Cardiac muscle cell (in vitro differentiated cells and primary cell): Measurements from ENCODE around the gene TMED6. TPM values are rescaled to one million over a fixed set of nuclear protein-coding genes. Genes with fewer than 3 reads are reported as not detected.

ENCODE experiments used
- DNase-seq, 2 donors: peaks; one replicate each; pipeline versions ENCODE4 v3.0.0 to v3.0.0-alpha.2; 2010 to 2017; ENCODE audit warnings: low read depth in 1 of 2, low spot score in 1 of 2
- H3K27ac ChIP-seq: fragments of 200-600 bp; sonication (generic); 2 replicates; pipeline ENCODE4 v1.5.1; 2016
- H3K27me3 ChIP-seq: fragments of 200-600 bp; sonication (generic); 2 replicates; pipeline ENCODE4 v1.6.0; 2016; ENCODE audit warnings: control low read depth
- H3K36me3 ChIP-seq: fragments of 200-600 bp; sonication (generic); 2 replicates; pipeline ENCODE4 v1.5.1; 2016; ENCODE audit warnings: control low read depth
- H3K4me1 ChIP-seq: fragments of 200-600 bp; sonication (generic); 2 replicates; pipeline ENCODE4 v1.8.1; 2017; ENCODE audit warnings: low read depth, mild to moderate bottlenecking, mixed run types
- H3K4me3 ChIP-seq: fragments of 200-600 bp; sonication (generic); 2 replicates; pipeline ENCODE4 v1.5.1; 2016; ENCODE audit warnings: mild to moderate bottlenecking
- H3K9me3 ChIP-seq: fragments of 200-600 bp; sonication (generic); 2 replicates; pipeline ENCODE4 v1.5.1; 2017; ENCODE audit warnings: low read depth, mild to moderate bottlenecking, control low read depth
- polyA plus RNA-seq: library from polyadenylated mRNA; unstranded; fragments of >200 nt; fragmentation: Nextera tagmentation; extraction: Ambion mirVana; gene quantifications from 2 replicates; pipeline ENCODE4 v1.2.1, GENCODE V29; 2016
- total RNA-seq: library from RNA; depleted of rRNA; stranded (reverse); fragments of >200 nt; gene quantifications from 2 replicates; pipeline ENCODE4 v1.2.3, GENCODE V29; 2016
- TF ChIP-seq, protein P1 (sequence below): IDR thresholded peaks from 2 replicates; pipeline ENCODE4 v1.5.1; 2012; ENCODE audit warnings: low read depth, mild to moderate bottlenecking, low read length

TMED6 gene
- total and polyA plus RNA-seq, 2 experiments from 2014 or later, result 0.69 to 0.95 TPM

DNA sequence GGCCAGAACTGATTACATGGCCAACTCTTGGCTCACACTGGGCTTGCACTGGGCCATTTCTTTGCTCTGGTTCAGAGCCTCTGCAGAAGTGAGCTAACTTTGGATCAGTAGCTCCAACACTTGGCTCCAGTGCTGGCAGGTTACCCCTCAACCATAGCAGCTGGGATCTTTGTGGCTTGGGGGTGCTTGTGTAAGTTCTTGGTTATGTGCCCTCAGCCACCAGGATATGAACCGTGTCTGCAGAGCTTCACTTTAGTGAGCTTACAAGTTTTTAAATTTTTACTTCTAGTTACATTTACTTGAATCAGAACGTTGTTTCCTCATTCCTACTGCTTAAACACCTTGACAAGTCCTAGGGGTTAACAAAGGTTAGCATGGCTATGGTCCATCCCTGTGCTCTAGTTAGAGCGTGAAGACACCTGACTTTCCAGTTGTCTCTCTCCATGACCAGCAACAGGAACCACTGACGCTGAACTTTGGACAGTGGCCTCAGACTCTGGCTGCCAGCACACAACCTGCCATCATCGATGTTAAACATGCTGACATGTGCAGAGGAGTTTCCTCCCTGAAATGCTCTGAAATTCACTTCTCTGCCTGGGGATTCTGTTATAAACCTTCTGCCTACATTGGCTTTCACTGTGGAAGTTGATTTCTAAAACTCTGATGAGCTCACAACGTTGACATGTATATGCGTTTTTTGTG is 25.3 kb downstream of the TMED6 start:
- no peaks in the 10 kb centered on the region for H3K27me3 ChIP-seq
- TF ChIP-seq, protein P1, sequence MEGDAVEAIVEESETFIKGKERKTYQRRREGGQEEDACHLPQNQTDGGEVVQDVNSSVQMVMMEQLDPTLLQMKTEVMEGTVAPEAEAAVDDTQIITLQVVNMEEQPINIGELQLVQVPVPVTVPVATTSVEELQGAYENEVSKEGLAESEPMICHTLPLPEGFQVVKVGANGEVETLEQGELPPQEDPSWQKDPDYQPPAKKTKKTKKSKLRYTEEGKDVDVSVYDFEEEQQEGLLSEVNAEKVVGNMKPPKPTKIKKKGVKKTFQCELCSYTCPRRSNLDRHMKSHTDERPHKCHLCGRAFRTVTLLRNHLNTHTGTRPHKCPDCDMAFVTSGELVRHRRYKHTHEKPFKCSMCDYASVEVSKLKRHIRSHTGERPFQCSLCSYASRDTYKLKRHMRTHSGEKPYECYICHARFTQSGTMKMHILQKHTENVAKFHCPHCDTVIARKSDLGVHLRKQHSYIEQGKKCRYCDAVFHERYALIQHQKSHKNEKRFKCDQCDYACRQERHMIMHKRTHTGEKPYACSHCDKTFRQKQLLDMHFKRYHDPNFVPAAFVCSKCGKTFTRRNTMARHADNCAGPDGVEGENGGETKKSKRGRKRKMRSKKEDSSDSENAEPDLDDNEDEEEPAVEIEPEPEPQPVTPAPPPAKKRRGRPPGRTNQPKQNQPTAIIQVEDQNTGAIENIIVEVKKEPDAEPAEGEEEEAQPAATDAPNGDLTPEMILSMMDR, result no peak
- peaks cover 32% of the 10 kb centered on the region for H3K36me3 ChIP-seq
- DNase-seq, result no peak
- H3K4me1 ChIP-seq, result no peaks in the 10 kb centered on the region
- H3K27ac ChIP-seq, result no peak overlapping the region
- no peaks in the 10 kb centered on the region for H3K9me3 ChIP-seq
- no peak overlapping the region for H3K4me3 ChIP-seq

DNA sequence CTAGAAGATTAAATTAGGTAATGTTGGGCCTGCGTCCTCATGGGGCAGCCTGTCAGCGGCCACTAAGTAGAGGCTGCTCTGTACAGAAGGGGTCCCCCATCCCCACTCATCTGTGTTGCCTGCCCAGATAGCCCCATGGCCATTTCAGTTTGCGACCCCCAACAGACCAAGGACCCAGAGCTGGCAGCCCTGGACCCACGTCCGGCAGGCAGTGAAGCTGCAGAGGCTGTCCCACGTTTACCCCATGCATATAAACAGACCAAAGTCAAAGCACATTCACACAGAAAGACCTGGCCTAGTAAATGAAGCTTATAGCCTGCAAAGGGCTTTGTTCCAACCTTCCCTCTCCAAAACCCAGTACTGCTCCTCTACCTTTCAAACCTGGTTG is 25.8 kb downstream of the TMED6 start:
- no peak overlapping the region for H3K27ac ChIP-seq
- H3K4me3 ChIP-seq, result no peak overlapping the region
- no peaks in the 10 kb centered on the region for H3K4me1 ChIP-seq
- no peaks in the 10 kb centered on the region for H3K27me3 ChIP-seq
- TF ChIP-seq, protein P1, result no peak
- no peak for DNase-seq
- H3K9me3 ChIP-seq, result no peaks in the 10 kb centered on the region
- peaks cover 37% of the 10 kb centered on the region for H3K36me3 ChIP-seq

DNA sequence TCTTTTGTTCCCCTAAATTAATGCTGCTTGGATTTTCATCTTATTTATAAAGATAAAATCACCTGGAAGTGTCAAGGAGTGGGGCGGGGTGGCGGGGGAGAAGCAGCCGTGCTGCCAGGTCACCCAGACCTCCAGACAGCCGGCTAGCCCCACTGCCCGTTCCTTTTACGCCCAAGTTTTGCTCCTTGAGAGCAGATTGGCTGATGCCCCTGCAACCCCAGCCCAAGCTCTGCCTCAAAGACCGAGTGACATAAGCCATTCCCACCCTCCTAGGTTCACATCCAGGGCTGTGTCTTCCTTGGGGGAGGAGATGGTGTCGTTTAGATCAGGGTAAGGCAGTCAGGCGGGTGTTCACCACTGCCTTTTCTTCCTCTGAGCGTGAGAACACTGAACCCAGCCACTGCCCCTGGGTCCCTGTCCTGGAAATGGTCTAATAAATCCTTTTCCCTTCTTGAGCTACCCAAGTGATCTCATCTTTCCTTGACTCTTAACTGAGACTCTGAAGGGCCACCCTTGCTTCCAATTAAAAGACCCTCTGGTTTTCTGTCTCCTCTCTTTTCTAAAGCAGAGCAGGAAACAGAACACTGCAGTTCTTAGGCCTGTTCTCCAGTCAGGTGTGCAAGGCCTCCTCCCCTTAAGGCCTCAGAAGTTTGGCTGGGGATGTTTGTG is 26.9 kb downstream of the TMED6 start:
- Histone ChIP-seq H3K9me3 (no peaks in the 10 kb centered on the region), H3K27me3 (no peaks in the 10 kb centered on the region), H3K4me1 (no peaks in the 10 kb centered on the region), H3K27ac (peak overlapping the region; percentile 3), H3K36me3 (peaks cover 47% of the 10 kb centered on the region), H3K4me3 (no peak overlapping the region)
- DNase-seq, result no peak
- TF ChIP-seq, protein P1, result no peak

DNA sequence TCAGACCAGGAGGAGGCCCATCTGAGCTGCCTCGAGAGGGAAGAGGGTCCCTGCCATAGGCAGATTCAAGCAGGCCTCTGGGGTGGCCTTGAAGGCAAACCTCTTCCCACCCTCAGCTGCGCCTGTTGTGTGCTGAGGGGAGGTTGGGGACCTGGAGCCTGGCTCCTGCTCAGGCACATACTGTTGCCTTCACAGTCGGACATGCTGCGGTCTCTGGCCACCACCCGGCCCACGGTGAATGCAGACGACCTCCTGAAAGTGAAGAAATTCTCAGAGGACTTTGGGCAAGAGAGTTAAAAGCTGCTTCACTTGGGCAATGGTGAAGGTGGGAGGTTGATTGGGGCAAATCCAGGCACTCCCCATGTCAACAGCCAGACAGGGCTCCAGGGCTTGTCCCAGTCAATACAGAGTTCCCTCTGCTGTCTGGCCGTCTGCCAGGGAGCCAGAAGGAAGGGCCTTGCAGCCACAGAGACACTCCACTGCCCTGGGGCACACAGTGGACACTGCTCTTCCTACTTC is 27.5 kb downstream of the TMED6 start:
- H3K9me3 ChIP-seq, result no peaks in the 10 kb centered on the region
- H3K4me1 ChIP-seq, result no peaks in the 10 kb centered on the region
- no peak overlapping the region for H3K4me3 ChIP-seq
- TF ChIP-seq, protein P1, result no peak
- no peak overlapping the region for H3K27ac ChIP-seq
- no peak for DNase-seq
- H3K27me3 ChIP-seq, result no peaks in the 10 kb centered on the region
- H3K36me3 ChIP-seq, result peaks cover 53% of the 10 kb centered on the region

DNA sequence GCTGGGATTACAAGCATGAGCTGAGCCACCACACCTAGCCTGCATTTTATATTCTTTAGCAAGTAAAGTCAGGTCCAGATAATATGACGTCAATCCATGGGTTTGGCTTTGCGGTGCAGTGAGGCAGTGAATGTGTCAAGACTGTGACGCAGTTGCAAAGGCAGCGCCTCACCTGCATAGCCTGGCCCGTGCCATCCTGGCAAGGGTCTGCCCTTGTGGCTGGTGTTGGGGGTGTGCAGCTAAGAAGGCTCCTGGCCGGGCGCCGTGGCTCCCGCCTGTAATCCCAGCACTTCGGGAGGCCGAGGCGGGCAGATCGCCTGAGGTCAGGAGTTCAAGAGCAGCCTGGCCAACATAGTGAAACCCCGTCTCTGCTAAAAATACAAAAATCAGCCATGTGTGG is 28.2 kb downstream of the TMED6 start:
- Histone ChIP-seq H3K4me1 (no peaks in the 10 kb centered on the region), H3K9me3 (no peaks in the 10 kb centered on the region), H3K27ac (no peak overlapping the region), H3K4me3 (no peak overlapping the region), H3K36me3 (peaks cover 55% of the 10 kb centered on the region), H3K27me3 (no peaks in the 10 kb centered on the region)
- DNase-seq, result no peak
- TF ChIP-seq, protein P1, result no peak
